Rectal smooth muscle tissue (tissue), 1 donor: ENCODE data around the gene EIF4E2.
"Not testable (repeated sequence)": the region's sequence is repeated elsewhere in the genome, so short reads cannot be mapped to it uniquely, and the experiment has no call there.

Source experiments
- H3K27ac ChIP-seq: one replicate; pipeline ENCODE4 v1.7.0; 2013; ENCODE audit warnings: low read depth, low read length, inconsistent platforms
- H3K27me3 ChIP-seq: one replicate; pipeline ENCODE4 v1.7.0; 2013; ENCODE audit warnings: low read length; ENCODE audit not compliant: control insufficient read depth, insufficient read depth
- H3K36me3 ChIP-seq: one replicate; pipeline ENCODE4 v1.7.0; 2013; ENCODE audit warnings: low read length; ENCODE audit not compliant: control insufficient read depth, insufficient read depth
- H3K4me1 ChIP-seq: one replicate; pipeline ENCODE4 v1.7.0; 2013; ENCODE audit warnings: low read length; ENCODE audit not compliant: control insufficient read depth, insufficient read depth
- H3K4me3 ChIP-seq: one replicate; pipeline ENCODE4 v1.7.0; 2013; ENCODE audit warnings: low read length
- H3K9ac ChIP-seq: one replicate; pipeline ENCODE4 v1.7.0; 2013; ENCODE audit warnings: low read length

Gene EIF4E2

DNA sequence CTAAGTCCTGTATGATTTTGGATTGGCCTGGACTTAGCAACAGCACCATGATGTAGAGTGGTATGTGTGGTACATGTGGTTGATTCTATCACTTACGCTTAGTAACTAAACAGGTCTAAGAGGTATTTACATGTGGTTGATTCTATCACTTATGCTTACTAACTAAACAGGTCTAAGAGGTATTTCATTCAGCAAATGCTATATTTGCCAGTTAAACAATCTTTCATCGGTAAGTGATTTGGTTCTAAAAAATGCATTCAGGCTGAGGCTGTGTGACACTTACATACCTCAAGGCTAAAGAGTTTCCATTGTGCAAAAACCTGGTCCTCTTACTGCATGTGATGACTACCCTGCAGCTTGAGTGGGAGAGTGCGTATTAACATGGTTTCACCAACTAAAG is 13.1 kb downstream of the EIF4E2 start:
- Histone ChIP-seq H3K27ac (no peak overlapping the region), H3K36me3 (peaks cover 26% of the 10 kb centered on the region), H3K4me1 (no peaks in the 10 kb centered on the region), H3K9ac (no peak overlapping the region), H3K4me3 (no peak overlapping the region), H3K27me3 (no peaks in the 10 kb centered on the region)

DNA sequence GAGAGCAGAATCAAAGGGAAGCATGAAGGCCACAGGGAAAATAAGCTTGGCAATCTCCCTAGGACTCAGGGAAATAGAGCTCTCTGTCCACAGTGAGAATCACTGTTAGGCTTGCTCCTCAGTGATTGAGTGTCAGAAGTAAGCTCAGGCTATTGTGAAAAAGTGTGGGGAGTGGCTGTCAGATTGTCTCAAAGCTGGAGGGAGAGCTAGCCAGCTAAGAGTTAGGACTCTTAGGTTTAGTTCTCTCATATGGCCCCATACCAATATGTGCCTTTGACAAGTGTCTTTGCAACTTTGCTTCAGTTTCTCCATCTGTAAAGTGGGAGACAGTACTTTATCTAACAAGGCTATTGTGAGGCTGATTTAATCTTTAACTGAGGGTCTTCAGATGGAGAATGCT is 17.2 kb downstream of the EIF4E2 start:
- Histone ChIP-seq H3K27ac (no peak overlapping the region), H3K36me3 (peaks cover 37% of the 10 kb centered on the region), H3K27me3 (no peaks in the 10 kb centered on the region), H3K9ac (no peak overlapping the region), H3K4me3 (no peak overlapping the region), H3K4me1 (no peaks in the 10 kb centered on the region)

DNA sequence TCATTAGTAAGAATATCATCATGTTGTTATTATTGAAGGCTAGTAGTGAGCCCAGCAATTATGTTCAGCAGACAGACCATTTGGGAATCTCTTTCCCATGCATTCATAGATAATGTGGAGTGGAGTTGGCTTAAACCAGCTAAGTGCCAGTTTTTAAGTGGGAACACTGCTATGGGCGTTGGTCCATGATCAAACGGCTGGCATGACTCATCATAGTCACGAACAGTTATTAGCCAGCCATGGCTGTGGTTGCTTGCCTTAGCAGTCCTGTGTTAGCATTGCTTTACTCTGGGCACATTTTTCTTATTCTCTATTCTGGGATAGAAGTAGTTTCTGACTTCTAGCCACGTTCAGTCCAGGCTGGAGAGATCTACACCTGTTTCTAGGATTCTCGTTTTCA is 17.7 kb downstream of the EIF4E2 start:
- Histone ChIP-seq H3K4me1 (no peaks in the 10 kb centered on the region), H3K27ac (no peak overlapping the region), H3K36me3 (peaks cover 37% of the 10 kb centered on the region), H3K27me3 (no peaks in the 10 kb centered on the region), H3K9ac (no peak overlapping the region), H3K4me3 (no peak overlapping the region)

DNA sequence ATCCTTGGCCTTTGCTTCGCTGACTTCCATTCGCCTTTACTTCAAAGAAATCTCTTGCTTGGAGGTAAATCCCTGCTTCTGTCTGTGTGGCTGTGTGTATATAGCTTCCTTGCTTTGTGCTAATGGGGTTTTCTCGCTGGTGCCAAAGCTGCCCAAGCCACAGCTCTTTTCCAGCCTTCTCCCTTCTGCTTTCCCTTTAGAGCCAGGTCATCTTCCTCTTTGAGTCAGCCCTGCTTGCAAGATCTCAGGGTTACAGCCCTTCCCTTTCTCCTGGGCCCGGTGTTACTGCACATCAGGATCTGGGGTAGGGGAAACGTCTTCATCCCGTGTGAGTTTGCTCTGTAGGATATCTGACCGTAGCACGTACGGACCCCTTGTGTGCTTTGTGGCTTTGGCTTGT is 19.1 kb downstream of the EIF4E2 start:
- Histone ChIP-seq H3K27me3 (no peaks in the 10 kb centered on the region), H3K27ac (no peak overlapping the region), H3K9ac (no peak overlapping the region), H3K36me3 (peaks cover 40% of the 10 kb centered on the region), H3K4me1 (no peaks in the 10 kb centered on the region), H3K4me3 (no peak overlapping the region)

DNA sequence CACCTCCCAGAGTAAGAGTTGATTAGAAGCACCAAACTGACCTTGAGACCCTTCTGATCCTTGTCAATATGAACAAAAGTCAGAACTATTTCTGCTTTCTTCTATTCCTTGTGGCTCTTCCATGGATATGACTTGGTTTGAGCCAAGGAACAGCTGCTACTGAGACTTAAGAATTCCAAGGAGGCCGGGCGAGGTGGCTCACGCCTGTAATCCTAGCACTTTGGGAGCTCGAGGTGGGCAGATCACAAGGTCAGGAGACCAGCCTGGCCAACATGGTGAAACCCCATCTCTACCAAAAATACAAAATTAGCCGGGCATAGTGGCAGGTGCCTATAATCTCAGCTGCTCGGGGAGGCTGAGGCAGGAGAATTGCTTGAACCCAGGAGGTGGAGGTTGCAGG is 20.0 kb downstream of the EIF4E2 start:
- peaks cover 40% of the 10 kb centered on the region for H3K36me3 ChIP-seq
- H3K27ac ChIP-seq, H3K9ac ChIP-seq, H3K4me1 ChIP-seq, H3K27me3 ChIP-seq, H3K4me3 ChIP-seq: not testable (repeated sequence)

DNA sequence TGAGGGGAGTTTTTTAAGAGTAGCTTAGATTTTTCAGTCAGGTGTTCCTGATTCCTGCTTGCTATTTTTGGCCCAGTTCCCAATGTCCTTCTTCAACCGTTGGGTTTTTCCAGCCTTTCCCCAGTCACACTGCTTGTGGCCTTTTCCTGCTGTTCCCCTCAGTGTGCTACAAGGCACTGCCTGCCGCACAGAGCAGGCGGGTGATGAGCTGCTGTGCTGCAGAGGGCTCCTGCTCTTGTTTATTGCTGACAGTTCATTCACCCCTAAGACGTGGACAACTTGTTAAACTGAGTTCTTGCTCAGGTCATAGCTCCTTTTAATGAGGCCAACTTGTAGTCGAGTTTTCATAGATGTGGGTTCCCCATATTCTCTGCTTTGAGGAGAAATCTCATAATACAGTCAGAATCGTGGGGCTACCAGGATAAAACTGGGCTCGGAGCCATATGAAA is 20.6 kb downstream of the EIF4E2 start:
- peaks cover 39% of the 10 kb centered on the region for H3K36me3 ChIP-seq
- H3K9ac ChIP-seq: no peak overlapping the region
- H3K27me3 ChIP-seq: no peaks in the 10 kb centered on the region
- H3K27ac ChIP-seq: no peak overlapping the region
- H3K4me3 ChIP-seq: no peak overlapping the region
- no peaks in the 10 kb centered on the region for H3K4me1 ChIP-seq

DNA sequence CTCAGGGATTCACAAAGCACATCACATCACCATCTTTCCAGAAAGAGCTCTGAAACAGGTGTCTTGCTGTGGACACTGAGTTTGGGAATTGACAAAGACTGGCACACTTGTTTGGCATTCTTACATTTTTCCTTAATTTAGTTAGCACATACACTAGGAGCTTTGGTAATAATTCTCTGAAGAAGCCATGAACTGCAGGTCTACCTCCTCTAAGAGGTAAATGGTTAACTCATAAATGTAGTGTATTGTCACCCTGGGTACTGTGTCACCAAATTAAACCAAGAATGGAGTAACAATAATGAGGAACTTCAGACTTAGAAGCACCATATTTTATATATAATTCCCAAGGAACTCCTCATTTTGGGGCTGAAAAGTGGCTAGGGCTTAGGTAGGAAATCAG is 22.6 kb downstream of the EIF4E2 start:
- H3K9ac ChIP-seq: no peak overlapping the region
- no peaks in the 10 kb centered on the region for H3K4me1 ChIP-seq
- H3K36me3 ChIP-seq: peaks cover 22% of the 10 kb centered on the region
- no peak overlapping the region for H3K4me3 ChIP-seq
- H3K27ac ChIP-seq: no peak overlapping the region
- no peaks in the 10 kb centered on the region for H3K27me3 ChIP-seq

DNA sequence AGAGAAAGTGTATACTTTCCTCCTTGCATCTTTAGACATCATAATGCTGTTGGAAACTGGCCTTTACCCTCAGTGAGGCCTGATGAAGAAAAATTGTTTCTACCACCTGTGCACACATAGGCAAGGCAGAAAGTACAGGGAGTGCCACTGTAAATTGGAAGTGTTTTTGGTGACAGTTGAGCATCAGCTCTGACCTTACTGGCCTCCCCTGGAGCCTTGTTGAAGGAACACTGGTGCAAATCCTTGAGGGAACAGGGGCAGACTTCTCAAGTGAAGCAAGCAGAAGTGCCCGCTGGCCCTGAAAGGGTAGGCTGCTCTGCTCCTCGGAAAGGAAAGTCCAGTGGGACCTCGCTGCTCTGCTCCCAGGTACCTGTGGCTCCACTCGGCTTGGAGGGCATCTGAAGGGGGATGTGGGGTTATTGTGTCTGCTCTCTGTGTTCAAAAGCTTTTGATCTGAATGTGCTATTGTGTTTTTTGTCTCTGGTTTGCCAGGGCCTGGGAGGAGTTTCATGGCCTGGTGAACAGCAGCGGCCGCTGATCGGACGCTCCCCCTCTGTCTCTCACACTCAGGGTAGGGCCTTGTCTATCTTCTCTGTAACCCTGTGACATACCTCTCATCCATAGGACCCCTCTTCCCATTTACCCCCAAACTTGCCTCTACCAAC is 23.4 kb downstream of the EIF4E2 start:
- Histone ChIP-seq H3K27me3 (no peaks in the 10 kb centered on the region), H3K9ac (no peak overlapping the region), H3K27ac (no peak overlapping the region), H3K4me3 (no peak overlapping the region), H3K4me1 (no peaks in the 10 kb centered on the region), H3K36me3 (peaks cover 15% of the 10 kb centered on the region)

DNA sequence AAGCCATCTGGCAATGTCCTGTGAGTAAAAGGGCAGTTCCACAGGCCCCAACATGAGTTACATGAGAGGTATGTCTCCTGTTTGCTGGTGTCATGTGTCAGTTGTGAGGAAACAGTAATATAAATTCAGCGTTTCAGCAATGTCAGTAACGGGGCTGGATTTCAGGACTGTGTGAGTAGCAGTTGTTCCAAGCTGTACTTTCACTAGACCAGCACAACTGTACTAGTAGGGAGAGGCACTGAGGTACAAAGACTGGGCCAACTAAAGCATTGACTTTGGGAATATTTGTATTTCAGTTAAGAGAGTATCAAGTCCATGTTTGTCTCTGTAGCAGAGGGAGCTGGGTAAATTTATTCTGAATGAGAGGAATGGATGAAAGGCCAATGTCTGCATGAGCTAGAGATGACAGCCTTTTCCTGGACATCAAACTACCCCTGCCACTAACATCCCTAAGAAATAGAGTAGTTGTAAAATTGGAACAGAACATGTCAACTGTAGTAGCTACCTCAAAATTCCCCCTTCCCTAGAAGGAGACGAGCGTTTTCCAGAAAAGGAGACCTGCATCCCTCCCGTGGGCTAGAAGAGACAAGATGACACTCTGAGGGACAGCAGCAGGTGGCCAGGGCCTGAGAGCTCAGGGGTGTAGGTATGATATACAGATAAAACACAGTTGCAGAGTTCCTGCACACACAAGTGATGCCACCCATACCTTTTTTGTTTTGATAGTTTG is 24.4 kb downstream of the EIF4E2 start:
- H3K4me3 ChIP-seq: no peak overlapping the region
- H3K9ac ChIP-seq: no peak overlapping the region
- H3K36me3 ChIP-seq: peaks cover 7% of the 10 kb centered on the region
- no peak overlapping the region for H3K27ac ChIP-seq
- H3K4me1 ChIP-seq: no peaks in the 10 kb centered on the region
- no peaks in the 10 kb centered on the region for H3K27me3 ChIP-seq

DNA sequence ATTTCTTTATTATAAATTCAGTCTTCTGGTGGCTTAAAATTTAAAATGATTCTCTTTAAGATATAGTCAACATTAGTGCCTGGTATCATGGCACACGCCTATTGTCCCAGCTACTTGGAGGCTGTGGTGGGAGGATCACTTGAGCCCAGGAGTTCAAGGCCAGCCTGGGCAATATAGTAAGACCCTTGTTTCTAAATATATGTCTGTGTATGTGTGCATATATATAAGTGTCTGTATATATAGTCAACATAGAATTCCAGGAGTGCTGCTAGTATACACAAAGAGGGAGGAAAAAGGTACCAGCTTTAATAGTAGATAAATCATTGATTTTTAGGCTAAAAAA is 24.9 kb downstream of the EIF4E2 start:
- Histone ChIP-seq H3K9ac (no peak overlapping the region), H3K36me3 (peaks cover 7% of the 10 kb centered on the region), H3K4me3 (no peak overlapping the region), H3K27ac (no peak overlapping the region), H3K27me3 (no peaks in the 10 kb centered on the region), H3K4me1 (no peaks in the 10 kb centered on the region)

DNA sequence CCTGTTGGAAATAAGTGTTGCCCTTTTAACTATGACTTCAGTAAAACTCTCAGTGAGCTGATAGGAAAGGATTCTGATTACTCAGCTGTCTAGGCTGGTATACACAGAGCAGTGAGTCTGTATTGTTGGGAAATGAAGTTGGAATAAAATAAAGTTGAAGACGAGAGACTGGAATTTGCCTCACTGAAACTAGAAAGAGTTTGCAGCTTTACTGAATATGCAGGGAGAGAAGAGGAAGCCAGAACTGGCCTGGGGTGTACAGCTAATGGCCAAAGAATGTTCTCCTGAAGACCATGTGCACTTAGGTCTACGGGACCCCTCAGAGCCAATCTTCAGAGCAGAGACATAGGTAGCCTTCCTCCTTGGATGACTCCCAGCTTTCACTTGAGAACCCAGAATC is 26.5 kb downstream of the EIF4E2 start:
- Histone ChIP-seq H3K27ac (no peak overlapping the region), H3K36me3 (peaks cover 6% of the 10 kb centered on the region), H3K27me3 (no peaks in the 10 kb centered on the region), H3K9ac (no peak overlapping the region), H3K4me1 (no peaks in the 10 kb centered on the region), H3K4me3 (no peak overlapping the region)

DNA sequence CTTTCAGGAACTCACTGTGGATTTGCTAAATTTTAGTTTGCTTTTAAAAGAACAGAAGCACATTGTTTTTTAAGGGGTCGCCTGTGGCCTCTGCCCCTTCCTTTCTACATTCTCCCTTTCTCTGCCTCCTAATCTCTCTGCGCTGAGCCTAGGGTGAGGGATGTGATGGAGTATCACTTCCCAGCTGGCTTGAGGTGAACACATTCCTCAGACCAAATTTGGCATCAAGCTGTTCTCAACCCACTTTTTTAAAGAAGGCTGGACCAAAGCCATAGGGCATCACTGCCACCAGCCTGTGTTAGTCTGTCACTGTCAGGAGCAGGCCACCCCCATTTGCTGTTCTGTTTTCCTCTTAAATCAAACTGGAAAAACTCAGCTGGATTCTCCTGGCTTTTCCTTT is 27.4 kb downstream of the EIF4E2 start:
- peaks cover 6% of the 10 kb centered on the region for H3K36me3 ChIP-seq
- no peaks in the 10 kb centered on the region for H3K4me1 ChIP-seq
- no peak overlapping the region for H3K27ac ChIP-seq
- no peaks in the 10 kb centered on the region for H3K27me3 ChIP-seq
- H3K9ac ChIP-seq: no peak overlapping the region
- no peak overlapping the region for H3K4me3 ChIP-seq

DNA sequence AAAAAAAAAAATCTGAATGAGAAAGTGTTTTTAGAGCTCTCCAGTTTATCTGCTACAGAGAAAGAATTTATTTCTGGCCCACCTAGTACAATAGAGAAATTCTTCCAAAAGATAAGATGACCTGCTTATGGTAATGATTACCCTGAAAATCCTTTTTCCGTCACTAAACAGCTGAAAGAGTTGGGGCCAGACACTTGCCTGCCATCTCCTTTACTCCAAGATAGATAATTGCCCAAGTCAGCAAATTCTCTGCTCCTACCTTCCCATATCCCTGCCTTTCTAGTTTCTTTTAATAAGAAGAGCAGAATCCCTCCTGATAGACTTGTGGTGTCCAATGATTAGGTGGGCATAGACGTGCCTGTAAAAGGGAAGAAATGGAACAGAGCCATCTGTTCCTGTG is 28.1 kb downstream of the EIF4E2 start:
- Histone ChIP-seq H3K27ac (no peak overlapping the region), H3K36me3 (peaks cover 6% of the 10 kb centered on the region), H3K27me3 (no peaks in the 10 kb centered on the region), H3K9ac (no peak overlapping the region), H3K4me1 (no peaks in the 10 kb centered on the region), H3K4me3 (no peak overlapping the region)
